Colonic mucosa (tissue), 4 donors: Measurements from ENCODE around the gene IRF9. TPM values are rescaled to one million over a fixed set of nuclear protein-coding genes. Genes with fewer than 3 reads are reported as not detected.

Experiments
- DNase-seq: peaks from one replicate; pipeline ENCODE4 v3.0.0-alpha.2; 2020
- H3K27ac ChIP-seq: fragments of 200-600 bp; one replicate; pipeline ENCODE4 v1.8.0; 2021
- H3K27me3 ChIP-seq: fragments of 200-600 bp; one replicate; pipeline ENCODE4 v1.8.0; 2021
- H3K36me3 ChIP-seq: fragments of 200-600 bp; one replicate; pipeline ENCODE4 v1.8.0; 2021
- H3K4me1 ChIP-seq: fragments of 200-600 bp; one replicate; pipeline ENCODE4 v1.8.0; 2021; ENCODE audit warnings: mild to moderate bottlenecking
- H3K4me3 ChIP-seq: fragments of 200-600 bp; one replicate; pipeline ENCODE4 v1.8.0; 2021
- H3K9ac ChIP-seq, 2 donors: one replicate each; pipeline ENCODE4 v1.7.0; 2013; ENCODE audit warnings: control low read depth in 2 of 2, low read depth in 2 of 2, low read length in 2 of 2
- H3K9me3 ChIP-seq: fragments of 200-600 bp; one replicate; pipeline ENCODE4 v1.8.0; 2021
- intact Hi-C: fragments of 100-400 bp; cut with DNase I; formaldehyde crosslinking; loops from one replicate; pipeline ENCODE4 v1.14.1; 2022
- total RNA-seq, 2 donors: library from RNA; stranded (reverse); fragmentation: NEBNext Ultra II Directional in 1 of 2; extraction: Animal tissue kit (Norgen Biotek cat#: 25700) in 1 of 2; gene quantifications; one replicate each; pipeline ENCODE4 v1.2.1, GENCODE V29; 2021
- TF ChIP-seq, protein P1 (sequence below): fragments of 200-600 bp; IDR thresholded peaks from one replicate; pipeline ENCODE4 v1.8.0; 2022; ENCODE audit warnings: antibody characterized with exemption, mild to moderate bottlenecking
- donor health status: healthy.
- donor health status: DM: no; HTN: no; CAD: no.
- donor health status: DM: no; HTN: no; CAD: no.

Gene IRF9
- total RNA-seq, 2 donors from 2014 or later: 54.4 to 57.5 TPM

DNA sequence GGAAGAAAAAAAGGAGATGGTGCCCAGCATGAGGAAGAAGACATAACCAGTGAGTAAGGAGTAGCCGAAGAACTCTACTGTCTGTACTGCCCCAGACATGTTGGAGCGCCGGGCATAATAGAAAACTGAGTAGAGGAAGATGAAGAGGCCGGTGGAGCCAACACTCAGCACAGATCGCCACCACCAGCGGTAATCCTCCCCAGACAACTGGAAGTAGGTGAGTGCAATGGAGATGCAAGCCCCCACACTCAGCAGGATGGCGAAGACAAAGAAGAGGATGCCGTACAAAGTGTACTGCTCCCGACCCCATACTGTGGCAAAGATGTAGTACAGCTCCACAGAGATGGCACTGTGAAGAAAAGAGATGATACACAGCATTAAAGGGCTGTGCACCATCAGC, 28.4 kb downstream of the IRF9 start:
- Histone ChIP-seq H3K27ac (no peak overlapping the region), H3K9ac (no peak overlapping the region), H3K4me3 (no peak overlapping the region), H3K9me3 (no peaks in the 10 kb centered on the region), H3K27me3 (no peaks in the 10 kb centered on the region), H3K4me1 (peaks cover under 1% of the 10 kb centered on the region), H3K36me3 (no peaks in the 10 kb centered on the region)
- intact Hi-C loops: no loop called here
- TF ChIP-seq, protein P1, sequence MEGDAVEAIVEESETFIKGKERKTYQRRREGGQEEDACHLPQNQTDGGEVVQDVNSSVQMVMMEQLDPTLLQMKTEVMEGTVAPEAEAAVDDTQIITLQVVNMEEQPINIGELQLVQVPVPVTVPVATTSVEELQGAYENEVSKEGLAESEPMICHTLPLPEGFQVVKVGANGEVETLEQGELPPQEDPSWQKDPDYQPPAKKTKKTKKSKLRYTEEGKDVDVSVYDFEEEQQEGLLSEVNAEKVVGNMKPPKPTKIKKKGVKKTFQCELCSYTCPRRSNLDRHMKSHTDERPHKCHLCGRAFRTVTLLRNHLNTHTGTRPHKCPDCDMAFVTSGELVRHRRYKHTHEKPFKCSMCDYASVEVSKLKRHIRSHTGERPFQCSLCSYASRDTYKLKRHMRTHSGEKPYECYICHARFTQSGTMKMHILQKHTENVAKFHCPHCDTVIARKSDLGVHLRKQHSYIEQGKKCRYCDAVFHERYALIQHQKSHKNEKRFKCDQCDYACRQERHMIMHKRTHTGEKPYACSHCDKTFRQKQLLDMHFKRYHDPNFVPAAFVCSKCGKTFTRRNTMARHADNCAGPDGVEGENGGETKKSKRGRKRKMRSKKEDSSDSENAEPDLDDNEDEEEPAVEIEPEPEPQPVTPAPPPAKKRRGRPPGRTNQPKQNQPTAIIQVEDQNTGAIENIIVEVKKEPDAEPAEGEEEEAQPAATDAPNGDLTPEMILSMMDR: no peak
- no peak for DNase-seq

DNA sequence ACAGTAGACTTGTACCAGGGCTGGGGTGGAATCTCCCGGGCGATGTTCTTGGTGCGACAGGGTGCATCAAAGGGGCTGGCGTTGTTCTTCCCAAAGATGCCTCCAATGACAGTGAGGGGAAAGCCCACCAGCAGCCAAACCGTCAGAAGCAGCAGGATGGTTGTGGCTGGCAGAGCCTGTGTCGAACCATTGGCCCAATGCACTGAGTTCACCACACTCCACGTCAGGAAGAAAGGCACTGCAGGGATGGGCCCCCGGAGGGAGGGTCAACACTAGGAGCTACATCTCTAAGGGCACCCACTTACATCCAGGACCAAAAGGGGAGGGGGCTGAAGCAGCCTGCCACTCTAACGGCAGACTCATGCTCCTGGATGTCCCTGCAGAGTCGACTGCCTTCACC, 29.4 kb downstream of the IRF9 start:
- H3K9ac ChIP-seq: no peak overlapping the region
- TF ChIP-seq, protein P1: no peak
- intact Hi-C loops: no loop called here
- no peak for DNase-seq
- no peaks in the 10 kb centered on the region for H3K9me3 ChIP-seq
- no peak overlapping the region for H3K27ac ChIP-seq
- no peaks in the 10 kb centered on the region for H3K27me3 ChIP-seq
- no peaks in the 10 kb centered on the region for H3K36me3 ChIP-seq
- no peak overlapping the region for H3K4me3 ChIP-seq
- H3K4me1 ChIP-seq: peaks cover 4% of the 10 kb centered on the region

DNA sequence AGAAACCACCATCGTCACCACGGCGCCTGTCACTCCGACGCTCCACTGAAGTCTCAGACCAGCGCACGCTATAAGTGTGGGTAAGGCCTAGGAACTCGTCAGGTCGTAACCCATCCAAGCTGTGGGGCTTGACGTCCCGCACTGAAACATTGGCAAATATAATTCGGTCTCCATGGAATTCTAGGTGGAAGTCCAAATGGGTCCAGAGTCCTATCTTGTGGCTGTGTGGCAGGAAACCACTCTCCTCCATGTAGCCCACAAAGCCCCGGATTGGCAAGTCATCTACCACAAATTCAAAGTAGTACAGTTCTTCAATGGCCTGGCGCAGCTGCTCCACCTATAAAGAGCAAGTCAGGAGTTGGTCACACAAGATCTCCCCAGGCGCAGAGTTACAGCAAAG, 31.9 kb downstream of the IRF9 start:
- no peak overlapping the region for H3K9ac ChIP-seq
- no peaks in the 10 kb centered on the region for H3K27me3 ChIP-seq
- H3K36me3 ChIP-seq: no peaks in the 10 kb centered on the region
- H3K9me3 ChIP-seq: no peaks in the 10 kb centered on the region
- H3K27ac ChIP-seq: no peak overlapping the region
- no peak for DNase-seq
- peaks cover 4% of the 10 kb centered on the region for H3K4me1 ChIP-seq
- H3K4me3 ChIP-seq: no peak overlapping the region
- intact Hi-C loops: no loop called here
- TF ChIP-seq, protein P1: no peak

DNA sequence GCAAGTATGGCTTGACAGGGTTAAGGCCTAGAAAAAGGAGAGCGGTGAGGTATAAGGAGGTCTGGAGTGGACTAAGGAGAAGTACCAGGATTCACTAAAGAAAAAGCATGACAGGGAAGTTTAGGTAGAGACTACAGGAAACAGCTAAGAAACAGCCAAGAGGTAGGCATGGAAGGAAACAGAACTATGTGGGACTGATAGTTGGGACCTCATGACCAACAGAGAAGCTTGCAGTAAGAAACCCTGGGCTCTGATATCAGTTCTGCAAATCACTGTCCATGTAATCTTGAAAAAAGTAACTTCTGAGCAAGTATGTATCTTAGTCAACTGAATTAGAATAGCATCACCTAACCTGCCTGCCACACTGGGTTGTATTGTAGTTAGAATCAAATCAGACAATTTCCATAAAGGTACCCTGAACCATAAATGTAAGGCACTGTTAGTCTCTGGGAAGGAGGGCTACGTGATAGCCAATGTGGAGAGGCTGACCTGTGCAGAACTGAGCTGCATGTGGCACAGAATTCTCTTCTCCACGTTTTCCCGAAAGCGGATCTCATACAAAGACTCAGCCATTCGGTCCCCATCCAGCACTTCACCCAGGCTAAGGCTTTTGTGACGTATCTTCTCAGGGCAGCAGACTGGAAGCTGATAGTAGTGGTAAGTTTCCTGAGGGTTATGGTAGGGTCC, 33.3 kb downstream of the IRF9 start:
- Histone ChIP-seq H3K9ac (peak overlapping the region; percentile 73 to 78), H3K27ac (peak overlapping the region; percentile 94), H3K9me3 (no peaks in the 10 kb centered on the region), H3K4me3 (peak overlapping the region; percentile 96), H3K27me3 (no peaks in the 10 kb centered on the region), H3K36me3 (no peaks in the 10 kb centered on the region), H3K4me1 (peaks cover 4% of the 10 kb centered on the region)
- intact Hi-C loops: no loop called here
- DNase-seq: no peak
- TF ChIP-seq, protein P1: no peak

DNA sequence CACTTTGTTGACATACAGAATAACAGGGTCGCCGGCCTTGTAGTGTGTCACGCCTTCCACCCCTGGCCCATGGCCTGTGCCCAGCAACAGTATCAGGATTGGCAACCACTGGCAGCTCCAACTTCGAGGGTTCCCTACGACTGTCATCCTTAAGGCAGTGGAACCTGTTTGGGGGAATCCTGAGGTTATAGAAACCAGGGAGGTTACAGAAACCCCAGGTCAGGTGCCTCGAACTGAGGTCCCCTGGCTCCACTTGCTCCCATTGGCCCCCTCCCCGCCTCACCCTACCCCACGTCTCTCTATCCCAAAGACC, 33.8 kb downstream of the IRF9 start:
- TF ChIP-seq, protein P1: no peak
- Histone ChIP-seq H3K27me3 (no peaks in the 10 kb centered on the region), H3K9ac (peak overlapping the region; percentile 73 to 78), H3K9me3 (no peaks in the 10 kb centered on the region), H3K27ac (peak overlapping the region; percentile 94), H3K36me3 (no peaks in the 10 kb centered on the region), H3K4me1 (peaks cover 4% of the 10 kb centered on the region), H3K4me3 (peak overlapping the region; percentile 96)
- intact Hi-C loops: no loop called here
- DNase-seq: no peak
